Neuronal stem cell (in vitro differentiated cells): ENCODE data around the gene OR3A2.
"Not testable (repeated sequence)": the region's sequence is repeated elsewhere in the genome, so short reads cannot be mapped to it uniquely, and the experiment has no call there.

Experiments used
- DNase-seq: peaks from one replicate; pipeline ENCODE4 v3.0.0-alpha.2; 2013; ENCODE audit warnings: low spot score
- H2AFZ ChIP-seq: one replicate; pipeline ENCODE4 v1.6.1; 2013; ENCODE audit warnings: mild to moderate bottlenecking, low read length, inconsistent platforms
- H2AK5ac ChIP-seq: 2 replicates; pipeline ENCODE4 v1.6.1; 2013; ENCODE audit warnings: low read depth, mild to moderate bottlenecking, inconsistent platforms, low read length, moderate library complexity, mixed read lengths
- H2BK120ac ChIP-seq: 2 replicates; pipeline ENCODE4 v1.6.1; 2013; ENCODE audit warnings: low read depth, mild to moderate bottlenecking, inconsistent platforms, low read length, moderate library complexity, mixed read lengths
- H2BK12ac ChIP-seq: one replicate; pipeline ENCODE4 v1.6.1; 2013; ENCODE audit warnings: low read length, inconsistent platforms
- H2BK15ac ChIP-seq: 2 replicates; pipeline ENCODE4 v1.6.1; 2013; ENCODE audit warnings: mild to moderate bottlenecking, low read length, inconsistent platforms, mixed read lengths
- H2BK5ac ChIP-seq: one replicate; pipeline ENCODE4 v1.6.1; 2013; ENCODE audit warnings: inconsistent platforms, mild to moderate bottlenecking, low read length, moderate library complexity
- H3K14ac ChIP-seq: one replicate; pipeline ENCODE4 v1.6.1; 2013; ENCODE audit warnings: low read length, inconsistent platforms
- H3K18ac ChIP-seq: 2 replicates; pipeline ENCODE4 v1.6.1; 2013; ENCODE audit warnings: low read length, inconsistent platforms
- H3K23ac ChIP-seq: 2 replicates; pipeline ENCODE4 v1.6.1; 2013; ENCODE audit warnings: low read depth, mild to moderate bottlenecking, mixed read lengths, low read length, inconsistent platforms; ENCODE audit not compliant: poor library complexity
- H3K27ac ChIP-seq: replicated peaks from 3 replicates; pipeline ENCODE4 v1.5.1; 2013; ENCODE audit warnings: low read length, inconsistent platforms
- H3K27me3 ChIP-seq, 3 experiments: 2 replicates each; pipeline ENCODE4 v1.6.1; 2013; ENCODE audit warnings: low read length in 3 of 3, mild to moderate bottlenecking in 2 of 3, inconsistent platforms in 1 of 3, low read depth in 1 of 3, mixed read lengths in 1 of 3, moderate library complexity in 1 of 3; ENCODE audit not compliant: control insufficient read depth in 3 of 3, insufficient read depth in 3 of 3
- H3K36me3 ChIP-seq, 2 donors: replicated peaks in 1 of 2; 2 replicates each; pipeline ENCODE4 v1.6.1; 2013; ENCODE audit warnings: low read length in 2 of 2; ENCODE audit not compliant: control insufficient read depth in 2 of 2, insufficient read depth in 2 of 2
- H3K4ac ChIP-seq: 2 replicates; pipeline ENCODE4 v1.6.1; 2013; ENCODE audit warnings: inconsistent platforms, mild to moderate bottlenecking, low read length, moderate library complexity
- H3K4me1 ChIP-seq, 2 donors: 1 replicate in 1 of 2; 2 replicates in 1 of 2; pipeline ENCODE4 v1.6.1; 2013; ENCODE audit warnings: low read length in 2 of 2, low read depth in 1 of 2; ENCODE audit not compliant: control insufficient read depth in 2 of 2, insufficient read depth in 1 of 2
- H3K4me2 ChIP-seq: one replicate; pipeline ENCODE4 v1.6.1; 2013; ENCODE audit warnings: mild to moderate bottlenecking, low read length, inconsistent platforms; ENCODE audit not compliant: insufficient read depth, poor library complexity, severe bottlenecking
- H3K4me3 ChIP-seq, 2 donors: 2 replicates each; pipeline ENCODE4 v1.5.1; 2013; ENCODE audit warnings: low read length in 2 of 2, mild to moderate bottlenecking in 2 of 2, inconsistent platforms in 1 of 2, moderate library complexity in 1 of 2
- H3K79me1 ChIP-seq: one replicate; pipeline ENCODE4 v1.6.1; 2013; ENCODE audit warnings: low read depth, mild to moderate bottlenecking, inconsistent platforms, low read length, moderate library complexity
- H3K9ac ChIP-seq: one replicate; pipeline ENCODE4 v1.6.1; 2013; ENCODE audit warnings: mild to moderate bottlenecking, low read depth, low read length, inconsistent platforms; ENCODE audit not compliant: poor library complexity
- H3K9me3 ChIP-seq, 2 donors: replicated peaks in 1 of 2; 2 replicates each; pipeline versions ENCODE3 to v1.6.1; 2013; ENCODE audit warnings: low read length in 2 of 2, mild to moderate bottlenecking in 2 of 2, inconsistent platforms in 1 of 2, low read depth in 1 of 2, mixed read lengths in 1 of 2, moderate library complexity in 1 of 2; ENCODE audit not compliant: control insufficient read depth in 2 of 2, insufficient read depth in 1 of 2
- H4K8ac ChIP-seq: one replicate; pipeline ENCODE4 v1.6.1; 2013; ENCODE audit warnings: low read depth, mild to moderate bottlenecking, inconsistent platforms, low read length, moderate library complexity
- H4K91ac ChIP-seq: one replicate; pipeline ENCODE4 v1.6.1; 2013; ENCODE audit warnings: low read length, low read depth, mild to moderate bottlenecking, inconsistent platforms; ENCODE audit not compliant: poor library complexity
- WGBS, 2 donors: extraction: QIAGEN DNeasy Blood & Tissue Kit; methylation state at CpG; one replicate each; pipeline ENCODE4 v1.1.7; 2013; ENCODE audit warnings: missing lambda C conversion rate in 2 of 2, mixed read lengths in 1 of 2; ENCODE audit not compliant: insufficient read length in 2 of 2, insufficient replicate concordance in 1 of 2; ENCODE audit errors: extremely low coverage in 2 of 2; 5-methylcytosine and 5-hydroxymethylcytosine counted together

OR3A2 gene

GRCh38 chr17:3401786-3402185 lies 15.7 kb upstream of the OR3A2 start:
- DNase-seq = no peak
- H3K4ac ChIP-seq = no peak overlapping the region
- H4K8ac ChIP-seq = no peak overlapping the region
- H3K27me3 ChIP-seq = no peaks in the 10 kb centered on the region
- H2AFZ ChIP-seq = no peak overlapping the region
- H3K9ac ChIP-seq = no peak overlapping the region
- H3K27ac ChIP-seq = no peak overlapping the region
- 100% methylated on average over 1 of the region's 2 CpGs for WGBS, 2 donors
- no peak overlapping the region for H2AK5ac ChIP-seq
- no peak overlapping the region for H2BK120ac ChIP-seq
- no peaks in the 10 kb centered on the region for H3K4me1 ChIP-seq
- H3K14ac ChIP-seq = no peak overlapping the region
- no peak overlapping the region for H2BK15ac ChIP-seq
- H3K36me3 ChIP-seq = no peaks in the 10 kb centered on the region
- no peak overlapping the region for H2BK12ac ChIP-seq
- H3K4me2 ChIP-seq = no peak overlapping the region
- no peaks in the 10 kb centered on the region for H3K79me1 ChIP-seq
- no peak overlapping the region for H2BK5ac ChIP-seq
- H3K9me3 ChIP-seq = peaks cover 0 to 4% of the 10 kb centered on the region in 2 donors
- no peak overlapping the region for H3K4me3 ChIP-seq
- no peak overlapping the region for H3K23ac ChIP-seq
- H3K18ac ChIP-seq = no peak overlapping the region
- H4K91ac ChIP-seq = no peak overlapping the region

- no peak overlapping the region for H3K4me3 ChIP-seq
- H2AK5ac ChIP-seq = no peak overlapping the region
- no peak overlapping the region for H2BK120ac ChIP-seq
Measured at GRCh38 chr17:3400055-3400454, 13.9 kb upstream of the OR3A2 start.

GRCh38 chr17:3398310-3398709 lies 12.2 kb upstream of the OR3A2 start, which contains the start of gene OR1E1:
OR1E1 (minus strand) TSS chr17:3398410; CDS start chr17:3398410, 0 bp downstream.
- H3K27ac ChIP-seq = no peak within 1 kb of the TSS
- no peak within 1 kb of the TSS for H3K4me2 ChIP-seq
- no peaks in the 10 kb centered on the region for H3K36me3 ChIP-seq
- H3K9me3 ChIP-seq = peaks cover 0 to 2% of the 10 kb centered on the region in 2 donors
- no peak within 1 kb of the TSS for H3K4me3 ChIP-seq
- no peak within 1 kb of the TSS for H2BK12ac ChIP-seq
- WGBS, 2 donors = no CpG with 5 or more reads among the region's 1 CpG
- no peak within 1 kb of the TSS for H2AK5ac ChIP-seq
- H3K27me3 ChIP-seq = no peaks in the 10 kb centered on the region
- H3K18ac ChIP-seq = no peak within 1 kb of the TSS
- H3K4ac ChIP-seq = no peak within 1 kb of the TSS
- no peaks in the 10 kb centered on the region for H3K79me1 ChIP-seq
- DNase-seq = no peak
- H3K14ac ChIP-seq = no peak within 1 kb of the TSS
- no peak within 1 kb of the TSS for H4K8ac ChIP-seq
- no peak within 1 kb of the TSS for H2BK120ac ChIP-seq
- no peak within 1 kb of the TSS for H3K23ac ChIP-seq
- H3K9ac ChIP-seq = no peak within 1 kb of the TSS
- no peak within 1 kb of the TSS for H2AFZ ChIP-seq
- no peak within 1 kb of the TSS for H4K91ac ChIP-seq
- no peak within 1 kb of the TSS for H2BK15ac ChIP-seq
- no peaks in the 10 kb centered on the region for H3K4me1 ChIP-seq
- no peak within 1 kb of the TSS for H2BK5ac ChIP-seq

More at GRCh38 chr17:3400055-3400454, 13.9 kb upstream of the OR3A2 start:
- no peak overlapping the region for H3K4me2 ChIP-seq
- WGBS, 2 donors = no CpG with 5 or more reads among the region's 6 CpGs
- no peak overlapping the region for H2BK15ac ChIP-seq
- no peak for DNase-seq
- no peak overlapping the region for H3K18ac ChIP-seq
- no peaks in the 10 kb centered on the region for H3K36me3 ChIP-seq
- H2BK5ac ChIP-seq = no peak overlapping the region
- no peak overlapping the region for H2AFZ ChIP-seq
- no peak overlapping the region for H3K27ac ChIP-seq
- peaks cover 0 to 4% of the 10 kb centered on the region in 2 donors for H3K9me3 ChIP-seq
- no peaks in the 10 kb centered on the region for H3K27me3 ChIP-seq
- no peaks in the 10 kb centered on the region for H3K4me1 ChIP-seq
- H2BK12ac ChIP-seq = no peak overlapping the region
- H4K8ac ChIP-seq = no peak overlapping the region
- H3K14ac ChIP-seq = no peak overlapping the region
- H3K4ac ChIP-seq = no peak overlapping the region
- H3K9ac ChIP-seq = no peak overlapping the region
- H3K23ac ChIP-seq = no peak overlapping the region
- H3K79me1 ChIP-seq = no peaks in the 10 kb centered on the region
- no peak overlapping the region for H4K91ac ChIP-seq

GRCh38 chr17:3397801-3398200 lies 11.7 kb upstream of the OR3A2 start:
- not testable (repeated sequence) for H3K36me3 ChIP-seq, H2BK12ac ChIP-seq, H4K91ac ChIP-seq, H3K79me1 ChIP-seq, H2AK5ac ChIP-seq, H3K4ac ChIP-seq, H2BK5ac ChIP-seq, H3K4me1 ChIP-seq, DNase-seq, H3K14ac ChIP-seq, H2BK15ac ChIP-seq, H3K4me3 ChIP-seq, H3K4me2 ChIP-seq, H3K27me3 ChIP-seq, H3K18ac ChIP-seq, H2BK120ac ChIP-seq, H3K9me3 ChIP-seq, H4K8ac ChIP-seq, H3K9ac ChIP-seq, H2AFZ ChIP-seq, H3K23ac ChIP-seq, H3K27ac ChIP-seq
- WGBS, 2 donors = no CpG with 5 or more reads among the region's 7 CpGs
